ENCODE results near the gene CLASP2. TPM values are rescaled to one million over a fixed set of nuclear protein-coding genes. Genes with fewer than 3 reads are reported as not detected.

The CLASP2 gene
- total RNA-seq, 2 donors from 2014 or later, result 34.8 to 47.8 TPM

DNA sequence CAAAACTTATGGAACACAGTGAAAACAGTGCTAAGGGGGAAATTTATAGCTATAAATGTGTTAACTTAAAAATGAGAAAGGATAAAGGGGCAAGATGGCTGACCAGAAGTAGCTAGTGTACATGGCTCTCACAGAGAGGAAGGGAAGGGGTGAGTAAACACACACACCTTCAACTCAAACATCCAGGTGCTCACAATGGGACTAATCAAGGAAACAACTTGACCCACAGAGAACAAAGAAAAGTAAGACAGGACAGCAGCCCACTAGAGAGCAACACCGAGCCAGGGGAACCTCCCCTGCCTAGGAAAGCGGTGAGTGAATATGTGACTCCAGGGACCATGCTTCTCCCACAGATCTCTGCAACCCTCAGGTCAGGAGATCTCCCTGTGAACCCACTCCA lies 192.8 kb downstream of the CLASP2 start:
- Histone ChIP-seq H3K27ac (no peak overlapping the region), H3K36me3 (replicated peaks in 1 of 2; ENCODE audit: insufficient read depth in 1 of 2, low read depth in 2 of 2) (no peaks in the 10 kb centered on the region), H3K27me3 (no peaks in the 10 kb centered on the region), H3K4me3 (no peak overlapping the region), H3K4me1 (no peaks in the 10 kb centered on the region), H3K9me3 (no peaks in the 10 kb centered on the region)
- ATAC-seq, result no peak
- WGBS, 2 donors, result 96 to 100% methylated on average over 2 of the region's 2 CpGs
- intact Hi-C loops (cut with DNase I), result no loop called here
- DNase-seq, result no peak
- TF ChIP-seq, protein P1, sequence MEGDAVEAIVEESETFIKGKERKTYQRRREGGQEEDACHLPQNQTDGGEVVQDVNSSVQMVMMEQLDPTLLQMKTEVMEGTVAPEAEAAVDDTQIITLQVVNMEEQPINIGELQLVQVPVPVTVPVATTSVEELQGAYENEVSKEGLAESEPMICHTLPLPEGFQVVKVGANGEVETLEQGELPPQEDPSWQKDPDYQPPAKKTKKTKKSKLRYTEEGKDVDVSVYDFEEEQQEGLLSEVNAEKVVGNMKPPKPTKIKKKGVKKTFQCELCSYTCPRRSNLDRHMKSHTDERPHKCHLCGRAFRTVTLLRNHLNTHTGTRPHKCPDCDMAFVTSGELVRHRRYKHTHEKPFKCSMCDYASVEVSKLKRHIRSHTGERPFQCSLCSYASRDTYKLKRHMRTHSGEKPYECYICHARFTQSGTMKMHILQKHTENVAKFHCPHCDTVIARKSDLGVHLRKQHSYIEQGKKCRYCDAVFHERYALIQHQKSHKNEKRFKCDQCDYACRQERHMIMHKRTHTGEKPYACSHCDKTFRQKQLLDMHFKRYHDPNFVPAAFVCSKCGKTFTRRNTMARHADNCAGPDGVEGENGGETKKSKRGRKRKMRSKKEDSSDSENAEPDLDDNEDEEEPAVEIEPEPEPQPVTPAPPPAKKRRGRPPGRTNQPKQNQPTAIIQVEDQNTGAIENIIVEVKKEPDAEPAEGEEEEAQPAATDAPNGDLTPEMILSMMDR (IDR thresholded peaks at IDR 0.05), result no peak
- TF ChIP-seq POLR2A (IDR thresholded peaks at IDR 0.05), result no peak

DNA sequence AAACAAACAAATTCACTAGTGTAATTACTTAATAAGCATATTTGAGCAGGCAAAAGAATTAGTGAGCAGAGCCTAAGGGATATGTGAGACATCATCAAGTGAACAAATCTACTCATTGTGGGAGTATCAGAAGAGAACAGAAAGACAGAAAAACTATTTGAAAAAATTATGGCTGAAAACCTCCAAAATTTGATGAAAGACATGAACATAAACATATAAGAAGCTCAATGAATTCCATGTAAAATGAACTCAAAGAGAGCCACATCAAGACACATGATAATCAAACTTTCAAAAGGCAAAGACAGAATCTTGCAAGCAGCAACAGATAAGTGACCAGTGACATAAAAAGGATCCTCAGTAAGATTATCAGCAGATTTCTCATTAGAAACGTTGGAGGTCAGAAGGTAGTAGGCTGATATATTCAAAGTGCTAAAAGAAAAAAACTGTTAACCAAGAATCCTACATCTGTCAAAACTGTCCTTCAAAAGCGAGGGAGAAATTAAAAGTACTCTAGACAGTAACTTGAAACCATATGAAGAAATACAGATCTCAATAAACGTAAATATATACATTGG lies 194.9 kb downstream of the CLASP2 start:
- no peaks in the 10 kb centered on the region for H3K4me1 ChIP-seq
- no peak for TF ChIP-seq POLR2A (IDR thresholded peaks at IDR 0.05)
- TF ChIP-seq, protein P1 (IDR thresholded peaks at IDR 0.05), result no peak
- H3K36me3 ChIP-seq (replicated peaks in 1 of 2; ENCODE audit: insufficient read depth in 1 of 2, low read depth in 2 of 2), result no peaks in the 10 kb centered on the region
- ATAC-seq (no peak), DNase-seq (no peak)
- no peak overlapping the region for H3K4me3 ChIP-seq
- no peaks in the 10 kb centered on the region for H3K9me3 ChIP-seq
- 93 to 96% methylated on average over 3 of the region's 3 CpGs for WGBS, 2 donors
- no peak overlapping the region for H3K27ac ChIP-seq
- H3K27me3 ChIP-seq, result no peaks in the 10 kb centered on the region
- intact Hi-C loops (cut with DNase I), result no loop called here

DNA sequence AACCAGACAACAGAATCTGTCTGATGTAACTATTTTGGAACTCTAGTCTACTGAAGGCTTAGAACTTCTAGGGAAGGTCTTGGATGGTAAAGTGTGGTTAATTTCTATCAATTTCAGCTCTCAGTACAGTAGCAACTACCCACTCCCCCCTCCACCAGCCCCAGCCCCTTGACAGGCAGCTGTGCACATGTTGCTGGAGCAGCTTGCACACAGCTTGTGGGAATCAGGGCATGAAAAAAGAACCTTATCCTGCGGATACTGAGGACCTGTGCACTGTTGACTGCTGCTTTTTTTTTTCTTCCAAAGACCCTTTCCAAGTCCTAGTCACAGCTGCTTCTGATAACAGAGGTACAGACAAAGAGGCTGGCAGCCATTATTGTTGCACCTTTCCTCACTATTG lies 196.3 kb downstream of the CLASP2 start:
- Histone ChIP-seq H3K4me3 (no peak overlapping the region), H3K9me3 (no peaks in the 10 kb centered on the region), H3K27ac (no peak overlapping the region), H3K27me3 (no peaks in the 10 kb centered on the region), H3K4me1 (no peaks in the 10 kb centered on the region), H3K36me3 (replicated peaks in 1 of 2; ENCODE audit: insufficient read depth in 1 of 2, low read depth in 2 of 2) (peaks cover 0 to 2% of the 10 kb centered on the region in 2 donors)
- ATAC-seq, result no peak
- no peak for DNase-seq
- intact Hi-C loops (cut with DNase I), result no loop called here
- TF ChIP-seq, protein P1 (IDR thresholded peaks at IDR 0.05), result no peak
- no peak for TF ChIP-seq POLR2A (IDR thresholded peaks at IDR 0.05)
- 36 to 43% methylated on average over 1 of the region's 1 CpG for WGBS, 2 donors

- H3K9me3 ChIP-seq, result no peaks in the 10 kb centered on the region
- DNase-seq, result no peak
- no peak for ATAC-seq
- no peaks in the 10 kb centered on the region for H3K27me3 ChIP-seq
- TF ChIP-seq POLR2A (IDR thresholded peaks at IDR 0.05), result no peak
- TF ChIP-seq, protein P1 (IDR thresholded peaks at IDR 0.05), result no peak
- H3K4me3 ChIP-seq, result no peak overlapping the region
- H3K36me3 ChIP-seq (replicated peaks in 1 of 2; ENCODE audit: insufficient read depth in 1 of 2, low read depth in 2 of 2), result peaks cover 0 to 5% of the 10 kb centered on the region in 2 donors
- no peak overlapping the region for H3K27ac ChIP-seq
- H3K4me1 ChIP-seq, result no peaks in the 10 kb centered on the region
- intact Hi-C loops (cut with DNase I), result no loop called here
- WGBS, 2 donors, result 88 to 99% methylated on average over 6 of the region's 6 CpGs
Measured at GRCh38 chr3:33513262-33513863, 204.7 kb downstream of the CLASP2 start.

DNA sequence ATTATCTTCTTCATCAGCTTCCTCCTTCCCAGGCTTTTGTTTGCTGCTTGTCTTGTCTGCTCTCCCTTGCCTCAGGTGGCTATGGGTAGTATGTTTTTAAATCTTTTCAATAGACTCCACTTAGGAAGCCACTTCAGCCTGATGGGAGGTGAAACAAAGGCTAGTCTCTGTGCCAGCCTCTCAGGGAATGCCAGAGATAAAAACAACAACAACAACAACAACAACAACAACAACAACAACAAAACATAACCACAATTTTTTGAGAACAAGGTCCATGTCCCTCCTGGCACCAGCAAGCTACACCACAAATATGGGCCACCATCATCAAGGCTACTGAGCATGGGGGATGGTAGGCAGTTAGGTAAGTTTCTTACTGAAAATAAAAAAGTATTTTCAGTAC lies 213.0 kb downstream of the CLASP2 start:
- Histone ChIP-seq H3K4me1 (no peaks in the 10 kb centered on the region), H3K36me3 (replicated peaks in 1 of 2; ENCODE audit: insufficient read depth in 1 of 2, low read depth in 2 of 2) (peaks cover 0 to 4% of the 10 kb centered on the region in 2 donors), H3K27me3 (no peaks in the 10 kb centered on the region), H3K27ac (no peak overlapping the region), H3K9me3 (no peaks in the 10 kb centered on the region), H3K4me3 (no peak overlapping the region)
- no peak for ATAC-seq
- no peak for TF ChIP-seq POLR2A (IDR thresholded peaks at IDR 0.05)
- TF ChIP-seq, protein P1 (IDR thresholded peaks at IDR 0.05), result no peak
- intact Hi-C loops (cut with DNase I), result no loop called here
- no peak for DNase-seq

Measured in body of pancreas (tissue), 4 donors.